Trophoblast cell (in vitro differentiated cells and primary cell): ENCODE measurements around the gene CXCL12.

Source experiments
- DNase-seq, 2 donors: peaks; one replicate each; pipeline ENCODE4 v3.0.0-alpha.2; 2016
- H2AFZ ChIP-seq: 2 replicates; pipeline ENCODE4 v1.6.1; 2013; ENCODE audit warnings: low read length, moderate library complexity, mild to moderate bottlenecking; ENCODE audit not compliant: insufficient read depth, poor library complexity
- H2AK5ac ChIP-seq: 2 replicates; pipeline ENCODE4 v1.6.1; 2013; ENCODE audit warnings: mild to moderate bottlenecking, low read length
- H2BK120ac ChIP-seq: 2 replicates; pipeline ENCODE4 v1.6.1; 2013; ENCODE audit warnings: low read length, mild to moderate bottlenecking, moderate library complexity; ENCODE audit not compliant: insufficient read depth, poor library complexity
- H2BK12ac ChIP-seq: 2 replicates; pipeline ENCODE4 v1.6.1; 2013; ENCODE audit warnings: mild to moderate bottlenecking, low read length, moderate library complexity
- H2BK5ac ChIP-seq: 2 replicates; pipeline ENCODE4 v1.6.1; 2013; ENCODE audit warnings: low read length, low read depth, moderate library complexity, mild to moderate bottlenecking; ENCODE audit not compliant: poor library complexity
- H3K14ac ChIP-seq: 2 replicates; pipeline ENCODE4 v1.6.1; 2013; ENCODE audit warnings: mild to moderate bottlenecking, low read length
- H3K18ac ChIP-seq: 2 replicates; pipeline ENCODE4 v1.6.1; 2013; ENCODE audit warnings: mild to moderate bottlenecking, low read length
- H3K23ac ChIP-seq: 2 replicates; pipeline ENCODE4 v1.6.1; 2013; ENCODE audit warnings: low read length
- H3K27ac ChIP-seq: 2 replicates; pipeline ENCODE4 v1.5.1; 2013; ENCODE audit warnings: low read depth, mild to moderate bottlenecking, inconsistent platforms, low read length, moderate library complexity
- H3K27me3 ChIP-seq: 2 replicates; pipeline ENCODE4 v1.6.1; 2013; ENCODE audit warnings: inconsistent platforms, mild to moderate bottlenecking, low read length, moderate library complexity; ENCODE audit not compliant: insufficient read depth
- H3K36me3 ChIP-seq, 2 experiments: 1 replicate in 1 of 2; 2 replicates in 1 of 2; pipeline ENCODE4 v1.6.1; 2013; ENCODE audit warnings: low read length in 2 of 2, mild to moderate bottlenecking in 2 of 2, moderate library complexity in 1 of 2; ENCODE audit not compliant: insufficient read depth in 2 of 2, control insufficient read depth in 1 of 2
- H3K4ac ChIP-seq: 2 replicates; pipeline ENCODE4 v1.6.1; 2013; ENCODE audit warnings: low read depth, mild to moderate bottlenecking, low read length, moderate library complexity
- H3K4me1 ChIP-seq, 2 experiments: 1 replicate in 1 of 2; 2 replicates in 1 of 2; pipeline ENCODE4 v1.6.1; 2013; ENCODE audit warnings: low read length in 2 of 2, mild to moderate bottlenecking in 2 of 2, moderate library complexity in 1 of 2; ENCODE audit not compliant: insufficient read depth in 2 of 2, control insufficient read depth in 1 of 2
- H3K4me2 ChIP-seq: 2 replicates; pipeline ENCODE4 v1.6.1; 2013; ENCODE audit warnings: inconsistent platforms, mild to moderate bottlenecking, low read length, moderate library complexity
- H3K4me3 ChIP-seq: 2 replicates; pipeline ENCODE4 v1.5.1; 2013; ENCODE audit warnings: mild to moderate bottlenecking, low read depth, low read length, inconsistent platforms
- H3K79me1 ChIP-seq: one replicate; pipeline ENCODE4 v1.6.1; 2013; ENCODE audit warnings: low read length
- H3K79me2 ChIP-seq: 2 replicates; pipeline ENCODE4 v1.6.1; 2013; ENCODE audit warnings: low read length, mild to moderate bottlenecking; ENCODE audit not compliant: control insufficient read depth, insufficient read depth, poor library complexity
- H3K9ac ChIP-seq: 2 replicates; pipeline ENCODE4 v1.6.1; 2013; ENCODE audit warnings: mild to moderate bottlenecking, low read length
- H3K9me3 ChIP-seq: 2 replicates; pipeline ENCODE4 v1.6.1; 2013; ENCODE audit warnings: low read depth, mild to moderate bottlenecking, control low read depth, inconsistent platforms, low read length; ENCODE audit not compliant: insufficient read depth
- H4K12ac ChIP-seq: 2 replicates; pipeline ENCODE4 v1.6.1; 2013; ENCODE audit warnings: low read depth, mild to moderate bottlenecking, low read length, moderate library complexity
- H4K8ac ChIP-seq: 2 replicates; pipeline ENCODE4 v1.6.1; 2013; ENCODE audit warnings: low read depth, mild to moderate bottlenecking, low read length, moderate library complexity
- H4K91ac ChIP-seq: one replicate; pipeline ENCODE4 v1.6.1; 2013; ENCODE audit warnings: low read depth, mild to moderate bottlenecking, low read length, moderate library complexity
- WGBS: extraction: QIAGEN DNeasy Blood & Tissue Kit; methylation state at CpG from one replicate; pipeline ENCODE4 v1.1.7; 2013; ENCODE audit warnings: missing lambda C conversion rate; ENCODE audit not compliant: insufficient read length, insufficient coverage; ENCODE audit errors: extremely low coverage; 5-methylcytosine and 5-hydroxymethylcytosine counted together

The CXCL12 gene

GRCh38 chr10:44361109-44361508 is 23.8 kb downstream of the CXCL12 start:
- H3K4me1 ChIP-seq: no peaks in the 10 kb centered on the region
- no peaks in the 10 kb centered on the region for H3K9me3 ChIP-seq
- H2BK120ac ChIP-seq: no peak overlapping the region
- no peak overlapping the region for H3K9ac ChIP-seq
- no peak overlapping the region for H3K23ac ChIP-seq
- DNase-seq: no peak
- H2AK5ac ChIP-seq: no peak overlapping the region
- no peaks in the 10 kb centered on the region for H3K36me3 ChIP-seq
- no peak overlapping the region for H2AFZ ChIP-seq
- no peak overlapping the region for H3K4me3 ChIP-seq
- H3K4ac ChIP-seq: no peak overlapping the region
- H3K14ac ChIP-seq: no peak overlapping the region
- H3K27me3 ChIP-seq: no peaks in the 10 kb centered on the region
- H4K91ac ChIP-seq: no peak overlapping the region
- no peak overlapping the region for H2BK12ac ChIP-seq
- no peak overlapping the region for H2BK5ac ChIP-seq
- no peaks in the 10 kb centered on the region for H3K79me2 ChIP-seq
- no CpG with 5 or more reads among the region's 1 CpG for WGBS
- no peak overlapping the region for H3K4me2 ChIP-seq
- no peak overlapping the region for H3K27ac ChIP-seq
- H3K18ac ChIP-seq: no peak overlapping the region
- no peaks in the 10 kb centered on the region for H3K79me1 ChIP-seq
- no peak overlapping the region for H4K8ac ChIP-seq
- H4K12ac ChIP-seq: no peak overlapping the region

- no peak overlapping the region for H2AK5ac ChIP-seq
- no peaks in the 10 kb centered on the region for H3K36me3 ChIP-seq
- no peak for DNase-seq
- H3K27me3 ChIP-seq: no peaks in the 10 kb centered on the region
- H2AFZ ChIP-seq: no peak overlapping the region
- H4K8ac ChIP-seq: no peak overlapping the region
- no peak overlapping the region for H3K18ac ChIP-seq
- no peak overlapping the region for H3K23ac ChIP-seq
- H3K9ac ChIP-seq: no peak overlapping the region
- no peak overlapping the region for H3K27ac ChIP-seq
- H3K9me3 ChIP-seq: no peaks in the 10 kb centered on the region
- H3K79me2 ChIP-seq: no peaks in the 10 kb centered on the region
- H3K4me1 ChIP-seq: no peaks in the 10 kb centered on the region
- H2BK5ac ChIP-seq: no peak overlapping the region
- H2BK12ac ChIP-seq: no peak overlapping the region
- H3K14ac ChIP-seq: no peak overlapping the region
- H2BK120ac ChIP-seq: no peak overlapping the region
- H4K12ac ChIP-seq: no peak overlapping the region
- no peaks in the 10 kb centered on the region for H3K79me1 ChIP-seq
- no peak overlapping the region for H3K4ac ChIP-seq
- no peak overlapping the region for H3K4me3 ChIP-seq
- no CpG with 5 or more reads among the region's 8 CpGs for WGBS
- H3K4me2 ChIP-seq: no peak overlapping the region
- H4K91ac ChIP-seq: no peak overlapping the region
Observed at GRCh38 chr10:44358080-44358771, 26.7 kb downstream of the CXCL12 start.

DNA sequence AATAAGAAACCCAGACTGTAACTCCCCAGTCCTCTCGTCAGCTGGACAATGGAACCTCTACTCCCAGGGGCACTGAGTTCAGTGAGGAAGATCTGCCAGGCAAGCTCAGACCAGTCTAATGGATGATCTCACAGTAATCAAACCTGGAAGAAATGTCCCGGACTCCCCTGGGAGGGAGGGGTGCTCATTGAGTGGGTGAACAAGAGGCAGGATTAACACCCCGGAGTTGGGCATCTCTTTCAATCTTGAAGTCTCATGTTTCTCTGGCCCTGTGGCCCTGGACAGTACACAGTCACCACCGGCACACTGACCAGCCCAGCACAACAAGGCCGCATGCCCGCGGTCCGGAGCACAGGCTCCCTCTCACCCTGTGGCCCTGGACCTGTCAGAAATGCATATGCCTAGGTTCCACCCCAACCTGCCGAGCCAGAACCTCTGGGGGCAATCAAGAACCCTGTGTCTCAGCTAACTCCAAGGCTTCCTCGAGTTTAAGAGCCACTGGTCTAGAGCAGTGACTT is 27.8 kb downstream of the CXCL12 start:
- H2AFZ ChIP-seq: no peak overlapping the region
- no peak overlapping the region for H3K18ac ChIP-seq
- H3K4ac ChIP-seq: no peak overlapping the region
- H3K27me3 ChIP-seq: no peaks in the 10 kb centered on the region
- no peak overlapping the region for H3K27ac ChIP-seq
- no peak overlapping the region for H2BK120ac ChIP-seq
- H3K14ac ChIP-seq: no peak overlapping the region
- no peaks in the 10 kb centered on the region for H3K4me1 ChIP-seq
- H2BK5ac ChIP-seq: no peak overlapping the region
- no peak for DNase-seq
- H3K4me2 ChIP-seq: no peak overlapping the region
- H3K9me3 ChIP-seq: no peaks in the 10 kb centered on the region
- H3K79me1 ChIP-seq: no peaks in the 10 kb centered on the region
- no CpG with 5 or more reads among the region's 10 CpGs for WGBS
- no peak overlapping the region for H2AK5ac ChIP-seq
- no peaks in the 10 kb centered on the region for H3K79me2 ChIP-seq
- no peak overlapping the region for H3K9ac ChIP-seq
- H3K36me3 ChIP-seq: no peaks in the 10 kb centered on the region
- H3K23ac ChIP-seq: no peak overlapping the region
- no peak overlapping the region for H2BK12ac ChIP-seq
- H4K8ac ChIP-seq: no peak overlapping the region
- H4K12ac ChIP-seq: no peak overlapping the region
- H3K4me3 ChIP-seq: no peak overlapping the region
- H4K91ac ChIP-seq: no peak overlapping the region

GRCh38 chr10:44356139-44357022 is 28.5 kb downstream of the CXCL12 start:
- H3K4me2 ChIP-seq: no peak overlapping the region
- no peak overlapping the region for H2AFZ ChIP-seq
- no peak overlapping the region for H3K4ac ChIP-seq
- no peak overlapping the region for H3K4me3 ChIP-seq
- H3K9me3 ChIP-seq: no peaks in the 10 kb centered on the region
- no peak overlapping the region for H2AK5ac ChIP-seq
- H3K18ac ChIP-seq: no peak overlapping the region
- no peaks in the 10 kb centered on the region for H3K27me3 ChIP-seq
- WGBS: no CpG with 5 or more reads among the region's 20 CpGs
- H2BK5ac ChIP-seq: no peak overlapping the region
- no peak for DNase-seq
- H2BK12ac ChIP-seq: no peak overlapping the region
- no peak overlapping the region for H3K14ac ChIP-seq
- H3K36me3 ChIP-seq: no peaks in the 10 kb centered on the region
- H3K27ac ChIP-seq: no peak overlapping the region
- no peak overlapping the region for H4K8ac ChIP-seq
- H3K79me1 ChIP-seq: no peaks in the 10 kb centered on the region
- H3K23ac ChIP-seq: no peak overlapping the region
- H3K4me1 ChIP-seq: no peaks in the 10 kb centered on the region
- H4K91ac ChIP-seq: no peak overlapping the region
- no peak overlapping the region for H4K12ac ChIP-seq
- H3K79me2 ChIP-seq: no peaks in the 10 kb centered on the region
- H2BK120ac ChIP-seq: no peak overlapping the region
- no peak overlapping the region for H3K9ac ChIP-seq
